Parathyroid adenoma (tissue), 2 donors: ENCODE data around the gene EEPD1.

Experiments used
- H2AFZ ChIP-seq: fragments of 300-600 bp; sonication (generic); one replicate; pipeline ENCODE4 v1.7.0; 2017; ENCODE audit warnings: antibody characterized with exemption, mild to moderate bottlenecking
- H3K27ac ChIP-seq: fragments of 300-600 bp; sonication (generic); one replicate; pipeline ENCODE4 v1.7.0; 2017
- H3K27me3 ChIP-seq: fragments of 300-600 bp; sonication (generic); one replicate; pipeline ENCODE4 v1.7.0; 2017; ENCODE audit warnings: low read length; ENCODE audit not compliant: control insufficient read depth, insufficient read depth
- H3K36me3 ChIP-seq: fragments of 300-600 bp; sonication (generic); one replicate; pipeline ENCODE4 v1.7.0; 2017; ENCODE audit warnings: low read length; ENCODE audit not compliant: control insufficient read depth, insufficient read depth
- H3K4me1 ChIP-seq: fragments of 300-600 bp; sonication (generic); one replicate; pipeline ENCODE4 v1.7.0; 2017; ENCODE audit warnings: control low read depth
- H3K4me2 ChIP-seq: fragments of 300-600 bp; sonication (generic); one replicate; pipeline ENCODE4 v1.7.0; 2017; ENCODE audit warnings: low read length
- H3K4me3 ChIP-seq: fragments of 300-600 bp; sonication (generic); one replicate; pipeline ENCODE4 v1.7.0; 2017; ENCODE audit warnings: low read depth, low read length
- H3K79me2 ChIP-seq: fragments of 300-600 bp; sonication (generic); one replicate; pipeline ENCODE4 v1.7.0; 2017; ENCODE audit warnings: control low read depth
- H3K9ac ChIP-seq: fragments of 300-600 bp; sonication (generic); one replicate; pipeline ENCODE4 v1.7.0; 2017; ENCODE audit warnings: mild to moderate bottlenecking
- H3K9me3 ChIP-seq: fragments of 300-600 bp; sonication (generic); one replicate; pipeline ENCODE4 v1.7.0; 2017; ENCODE audit warnings: low read length; ENCODE audit not compliant: control insufficient read depth
- CTCF ChIP-seq: fragments of 300-600 bp; sonication (generic); IDR thresholded peaks from one replicate; pipeline ENCODE4 v1.7.0; 2017; ENCODE audit warnings: antibody characterized with exemption, mild to moderate bottlenecking
- donor health status: primary hyperparathyroidism.

Gene EEPD1

DNA sequence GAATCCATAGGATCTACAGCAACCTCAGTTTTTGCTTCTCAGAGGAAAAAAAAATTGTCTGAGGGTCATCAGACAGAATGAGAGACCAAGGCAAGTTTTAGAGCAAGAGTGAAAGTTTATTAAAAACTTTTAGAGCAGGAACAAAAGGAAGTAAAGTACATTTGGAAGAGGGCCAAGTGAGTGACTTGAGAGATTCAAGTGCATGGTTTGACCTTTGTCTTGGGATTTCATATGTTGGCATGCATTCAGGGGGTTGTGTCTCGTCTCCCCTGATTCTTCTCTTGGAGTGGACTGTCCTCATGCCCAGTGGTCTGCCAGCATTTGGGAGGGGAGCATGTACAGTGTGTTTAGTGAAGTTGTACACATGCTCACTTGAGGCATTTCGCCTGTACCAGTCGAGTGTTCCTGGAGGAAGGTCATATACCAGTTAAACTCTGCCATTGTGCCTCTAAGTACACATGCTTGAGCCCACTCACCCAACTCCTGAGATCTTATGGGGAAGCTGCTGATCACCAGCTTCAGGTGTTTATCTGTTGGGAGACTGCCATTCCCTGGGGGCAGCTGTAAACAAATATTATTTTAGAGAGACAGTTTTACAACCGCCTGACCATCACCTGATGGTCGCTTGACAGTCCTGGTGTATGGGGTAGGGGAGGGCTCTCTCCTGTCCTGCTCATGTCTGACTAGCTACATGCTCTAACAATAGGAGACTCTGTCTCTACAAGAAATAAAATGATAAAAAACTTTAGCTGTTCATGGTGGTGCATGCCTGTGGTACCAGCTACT is 109.4 kb downstream of the EEPD1 start:
- no peak overlapping the region for H2AFZ ChIP-seq
- no peaks in the 10 kb centered on the region for H3K9me3 ChIP-seq
- H3K4me2 ChIP-seq, result no peak overlapping the region
- no peaks in the 10 kb centered on the region for H3K4me1 ChIP-seq
- H3K9ac ChIP-seq, result no peak overlapping the region
- H3K36me3 ChIP-seq, result no peaks in the 10 kb centered on the region
- no peaks in the 10 kb centered on the region for H3K79me2 ChIP-seq
- H3K27ac ChIP-seq, result no peak overlapping the region
- H3K4me3 ChIP-seq, result no peak overlapping the region
- H3K27me3 ChIP-seq, result no peaks in the 10 kb centered on the region
- TF ChIP-seq CTCF, result no peak

GRCh38 chr7:36263095-36263484 is 110.0 kb downstream of the EEPD1 start:
- H3K4me3 ChIP-seq, result no peak overlapping the region
- H2AFZ ChIP-seq, result no peak overlapping the region
- no peaks in the 10 kb centered on the region for H3K9me3 ChIP-seq
- H3K27ac ChIP-seq, result no peak overlapping the region
- no peaks in the 10 kb centered on the region for H3K4me1 ChIP-seq
- no peaks in the 10 kb centered on the region for H3K27me3 ChIP-seq
- no peak for TF ChIP-seq CTCF
- H3K4me2 ChIP-seq, result no peak overlapping the region
- no peaks in the 10 kb centered on the region for H3K36me3 ChIP-seq
- H3K79me2 ChIP-seq, result no peaks in the 10 kb centered on the region
- H3K9ac ChIP-seq, result no peak overlapping the region

GRCh38 chr7:36264123-36264801 is 111.2 kb downstream of the EEPD1 start:
- no peak overlapping the region for H3K4me2 ChIP-seq
- H3K79me2 ChIP-seq, result no peaks in the 10 kb centered on the region
- H3K4me3 ChIP-seq, result no peak overlapping the region
- H3K36me3 ChIP-seq, result no peaks in the 10 kb centered on the region
- TF ChIP-seq CTCF, result no peak
- H3K27ac ChIP-seq, result no peak overlapping the region
- H3K9ac ChIP-seq, result no peak overlapping the region
- no peaks in the 10 kb centered on the region for H3K4me1 ChIP-seq
- H3K27me3 ChIP-seq, result no peaks in the 10 kb centered on the region
- no peaks in the 10 kb centered on the region for H3K9me3 ChIP-seq
- no peak overlapping the region for H2AFZ ChIP-seq

DNA sequence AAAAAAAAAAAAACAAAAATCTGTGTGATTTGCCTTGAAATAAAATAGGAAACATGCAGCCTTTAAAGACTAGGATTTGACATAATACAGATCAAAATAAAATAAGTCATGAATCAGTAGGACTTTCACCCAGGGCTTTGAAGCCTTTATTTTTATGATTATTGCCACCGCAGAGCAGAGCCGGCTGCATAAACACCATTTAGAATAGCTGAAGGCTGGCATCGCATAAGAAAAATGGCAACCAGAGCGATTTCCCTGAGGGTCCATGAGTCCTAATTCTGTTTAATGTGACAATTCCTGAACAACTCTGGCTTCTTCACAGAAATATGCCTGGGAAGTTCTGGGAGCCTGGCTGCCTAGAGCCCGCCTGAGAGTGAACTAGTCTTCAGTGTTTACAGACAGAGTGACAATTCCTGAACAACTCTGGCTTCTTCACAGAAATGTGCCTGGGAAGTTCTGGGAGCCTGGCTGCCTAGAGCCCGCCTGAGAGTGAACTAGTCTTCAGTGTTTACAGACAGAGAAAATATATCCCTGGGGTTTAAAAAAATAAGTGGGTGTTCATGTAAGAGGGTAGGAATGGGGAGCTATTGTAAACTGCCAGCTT is 112.0 kb downstream of the EEPD1 start:
- H2AFZ ChIP-seq, result no peak overlapping the region
- no peaks in the 10 kb centered on the region for H3K4me1 ChIP-seq
- no peaks in the 10 kb centered on the region for H3K36me3 ChIP-seq
- H3K9ac ChIP-seq, result no peak overlapping the region
- no peak overlapping the region for H3K27ac ChIP-seq
- no peak overlapping the region for H3K4me3 ChIP-seq
- TF ChIP-seq CTCF, result no peak
- no peaks in the 10 kb centered on the region for H3K79me2 ChIP-seq
- H3K27me3 ChIP-seq, result no peaks in the 10 kb centered on the region
- H3K4me2 ChIP-seq, result no peak overlapping the region
- H3K9me3 ChIP-seq, result no peaks in the 10 kb centered on the region
